ENCODE data around the gene EEF2. TPM values are rescaled to one million over a fixed set of nuclear protein-coding genes. Genes with fewer than 3 reads are reported as not detected.

EEF2 gene
- total RNA-seq, 1 experiment from 2014 or later, result 1,124 TPM

GRCh38 chr19:3986260-3987041 is 1.2 kb upstream of the EEF2 start:
- H3K4me2 ChIP-seq (ENCODE audit: low read length), result peak overlapping the region; percentile 99
- H3K4me3 ChIP-seq (ENCODE audit: low read length), result peak overlapping the region; percentile 97
- peaks cover 20% of the 10 kb centered on the region for H3K4me1 ChIP-seq (ENCODE audit: insufficient read depth, low read length)
- H3K9me2 ChIP-seq (replicated peaks; ENCODE audit: low read length), result no peaks in the 10 kb centered on the region
- peak overlapping the region; percentile 17 for H3K27ac ChIP-seq (ENCODE audit: low read length)
- no peak for TF ChIP-seq EZH2 (IDR thresholded peaks at IDR 0.05; ENCODE audit: low read length, unreplicated experiment)
- no peak for TF ChIP-seq EZH2phosphoT487 (IDR thresholded peaks at IDR 0.05; ENCODE audit: borderline replicate concordance, low read length)
- TF ChIP-seq CTCF (conservative IDR thresholded peaks at IDR 0.05; ENCODE audit: low read depth, low read length), result peak; percentile 62
- H2AFZ ChIP-seq (ENCODE audit: low read length), result peak overlapping the region; percentile 88
- H3K9me3 ChIP-seq (ENCODE audit: low read length), result no peaks in the 10 kb centered on the region
- DNase-seq (peak; percentile 74), ATAC-seq (peak; percentile 44)
- ChIA-PET POLR2A (ENCODE audit: unreplicated experiment) (no interaction called here), CTCF (no interaction called here)
- H3K79me2 ChIP-seq (ENCODE audit: low read length), result peaks cover 39% of the 10 kb centered on the region
- H3K9ac ChIP-seq (ENCODE audit: low read length), result peak overlapping the region; percentile 12; the same call in 1 of the 2 replicates
- intact Hi-C loops (cut with micrococcal nuclease), result loop anchor here (5.0 kb wide), 2 partner anchors 216 to 224 kb away; partner anchors contain the start of genes APBA3 and MRPL54
- H3K36me3 ChIP-seq (ENCODE audit: low read depth, low read length), result peaks cover 34% of the 10 kb centered on the region
- H4K20me1 ChIP-seq (ENCODE audit: low read length), result peaks cover 37% of the 10 kb centered on the region
- H3K27me3 ChIP-seq (ENCODE audit: low read length), result no peaks in the 10 kb centered on the region
- no TSS peak for BruUV-seq (replicated peaks)
- peaks cover 4% of the 10 kb centered on the region for H3F3A ChIP-seq (ENCODE audit: low read length, unreplicated experiment)

GRCh38 chr19:3985643-3986259 is 488 bp upstream of the EEF2 start:
- ChIA-PET CTCF (interaction anchor here (0.5 kb wide), 1 partner anchor 272 kb away, joined by 3 read pairs; no protein-coding TSS in a partner anchor), POLR2A (ENCODE audit: unreplicated experiment) (interaction anchor here (0.6 kb wide), 1 partner anchor 38 kb away, joined by 3 read pairs; no protein-coding TSS in a partner anchor)
- H3K27ac ChIP-seq (ENCODE audit: low read length), result no peak overlapping the region
- no peaks in the 10 kb centered on the region for H3K9me2 ChIP-seq (replicated peaks; ENCODE audit: low read length)
- intact Hi-C loops (cut with micrococcal nuclease), result loop anchor here (2.0 to 5.0 kb wide), 3 partner anchors 15 to 223 kb away; partner anchors contain the start of genes APBA3, DAPK3 and MRPL54
- H2AFZ ChIP-seq (ENCODE audit: low read length), result peak overlapping the region; percentile 88
- peaks cover 44% of the 10 kb centered on the region for H4K20me1 ChIP-seq (ENCODE audit: low read length)
- peak overlapping the region; percentile 97 for H3K4me3 ChIP-seq (ENCODE audit: low read length)
- peak overlapping the region; percentile 99 for H3K4me2 ChIP-seq (ENCODE audit: low read length)
- H3K36me3 ChIP-seq (ENCODE audit: low read depth, low read length), result peaks cover 41% of the 10 kb centered on the region
- H3K27me3 ChIP-seq (ENCODE audit: low read length), result no peaks in the 10 kb centered on the region
- no TSS peak for BruUV-seq (replicated peaks)
- H3K4me1 ChIP-seq (ENCODE audit: insufficient read depth, low read length), result peaks cover 20% of the 10 kb centered on the region
- DNase-seq (no peak), ATAC-seq (no peak)
- peaks cover 46% of the 10 kb centered on the region for H3K79me2 ChIP-seq (ENCODE audit: low read length)
- H3K9me3 ChIP-seq (ENCODE audit: low read length), result no peaks in the 10 kb centered on the region
- peaks cover 4% of the 10 kb centered on the region for H3F3A ChIP-seq (ENCODE audit: low read length, unreplicated experiment)
- peak overlapping the region; percentile 20; the same call in 1 of the 2 replicates for H3K9ac ChIP-seq (ENCODE audit: low read length)
- TF ChIP-seq CTCF (conservative IDR thresholded peaks at IDR 0.05; ENCODE audit: low read depth, low read length) (no peak), EZH2 (IDR thresholded peaks at IDR 0.05; ENCODE audit: low read length, unreplicated experiment) (no peak), EZH2phosphoT487 (IDR thresholded peaks at IDR 0.05; ENCODE audit: borderline replicate concordance, low read length) (no peak)

All from PC-3 (cell line).